KOPT-K1 (cell line): ENCODE measurements around the gene GTSE1.

Experiments used
- H3K27ac ChIP-seq: fragments of 200-600 bp; sonication (generic); 2 replicates; pipeline ENCODE4 v1.5.1; 2016; ENCODE audit warnings: antibody characterized with exemption, mild to moderate bottlenecking, low read depth, low read length; ENCODE audit not compliant: poor library complexity, severe bottlenecking
- H3K36me3 ChIP-seq: fragments of 200-600 bp; sonication (generic); 2 replicates; pipeline ENCODE4 v1.5.1; 2017; ENCODE audit warnings: antibody characterized with exemption, mild to moderate bottlenecking, low read length, moderate library complexity; ENCODE audit not compliant: insufficient read depth
- H3K9me3 ChIP-seq: fragments of 200-600 bp; sonication (generic); 2 replicates; pipeline ENCODE4 v1.5.1; 2017; ENCODE audit warnings: antibody characterized with exemption, low read length, mild to moderate bottlenecking; ENCODE audit not compliant: insufficient read depth, poor library complexity, severe bottlenecking

Gene GTSE1

DNA sequence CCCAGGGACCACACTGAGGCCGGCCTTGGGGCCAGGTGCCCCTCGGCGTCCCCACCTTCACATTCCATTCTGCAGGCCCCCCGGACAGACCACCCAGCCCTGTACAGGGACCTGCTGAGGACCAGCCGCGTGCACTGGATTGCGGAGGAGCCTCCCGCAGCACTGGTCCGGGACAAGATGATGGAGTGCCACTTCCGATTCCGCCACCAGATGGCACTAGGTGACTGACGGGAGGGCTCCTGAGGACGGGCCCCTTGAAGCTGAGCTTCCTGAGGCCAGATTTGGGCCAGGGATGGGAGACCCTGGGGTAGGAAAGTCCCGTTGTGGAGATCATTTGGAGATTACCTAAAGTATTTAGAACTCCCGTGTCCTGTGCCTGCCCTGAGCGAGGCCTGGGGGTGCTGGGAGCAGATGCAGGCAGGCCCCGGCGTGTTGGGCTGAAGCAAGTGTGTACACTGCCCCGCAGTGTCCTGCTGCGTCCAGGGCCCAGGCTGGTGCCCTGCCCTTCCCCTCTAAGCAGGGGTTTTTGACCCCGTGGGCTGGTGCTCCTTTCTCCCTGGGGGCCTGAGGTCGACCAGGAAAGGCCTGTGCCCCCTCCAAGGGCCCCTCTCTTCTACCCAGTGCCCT lies 58.8 kb downstream of the GTSE1 start:
- H3K9me3 ChIP-seq: no peaks in the 10 kb centered on the region
- no peak overlapping the region for H3K27ac ChIP-seq
- H3K36me3 ChIP-seq: peaks cover 86% of the 10 kb centered on the region

DNA sequence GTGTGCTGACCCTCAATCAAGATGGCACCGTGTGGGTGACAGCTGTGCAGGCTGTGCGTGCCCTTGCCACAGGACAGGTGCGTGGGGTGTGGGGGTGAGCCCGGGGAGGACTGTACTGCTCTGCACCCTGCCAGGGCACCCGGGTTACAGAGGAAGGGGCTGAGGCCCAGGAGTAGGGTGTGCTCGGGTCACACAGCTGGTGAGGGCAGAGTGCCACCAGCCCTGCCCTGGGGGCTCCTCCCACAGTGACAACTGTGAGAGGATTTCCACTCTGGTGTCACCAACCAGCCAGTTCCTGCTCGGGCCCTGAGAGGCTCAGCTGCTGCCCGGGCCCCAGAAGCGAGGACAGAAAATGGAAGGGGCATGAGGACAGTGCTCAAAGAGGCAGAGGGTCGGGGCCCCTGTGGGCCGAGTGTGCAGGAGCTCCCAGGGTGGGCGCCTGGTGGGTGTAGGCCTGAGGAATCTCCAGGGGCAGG lies 59.4 kb downstream of the GTSE1 start:
- Histone ChIP-seq H3K36me3 (peaks cover 81% of the 10 kb centered on the region), H3K27ac (no peak overlapping the region), H3K9me3 (no peaks in the 10 kb centered on the region)

DNA sequence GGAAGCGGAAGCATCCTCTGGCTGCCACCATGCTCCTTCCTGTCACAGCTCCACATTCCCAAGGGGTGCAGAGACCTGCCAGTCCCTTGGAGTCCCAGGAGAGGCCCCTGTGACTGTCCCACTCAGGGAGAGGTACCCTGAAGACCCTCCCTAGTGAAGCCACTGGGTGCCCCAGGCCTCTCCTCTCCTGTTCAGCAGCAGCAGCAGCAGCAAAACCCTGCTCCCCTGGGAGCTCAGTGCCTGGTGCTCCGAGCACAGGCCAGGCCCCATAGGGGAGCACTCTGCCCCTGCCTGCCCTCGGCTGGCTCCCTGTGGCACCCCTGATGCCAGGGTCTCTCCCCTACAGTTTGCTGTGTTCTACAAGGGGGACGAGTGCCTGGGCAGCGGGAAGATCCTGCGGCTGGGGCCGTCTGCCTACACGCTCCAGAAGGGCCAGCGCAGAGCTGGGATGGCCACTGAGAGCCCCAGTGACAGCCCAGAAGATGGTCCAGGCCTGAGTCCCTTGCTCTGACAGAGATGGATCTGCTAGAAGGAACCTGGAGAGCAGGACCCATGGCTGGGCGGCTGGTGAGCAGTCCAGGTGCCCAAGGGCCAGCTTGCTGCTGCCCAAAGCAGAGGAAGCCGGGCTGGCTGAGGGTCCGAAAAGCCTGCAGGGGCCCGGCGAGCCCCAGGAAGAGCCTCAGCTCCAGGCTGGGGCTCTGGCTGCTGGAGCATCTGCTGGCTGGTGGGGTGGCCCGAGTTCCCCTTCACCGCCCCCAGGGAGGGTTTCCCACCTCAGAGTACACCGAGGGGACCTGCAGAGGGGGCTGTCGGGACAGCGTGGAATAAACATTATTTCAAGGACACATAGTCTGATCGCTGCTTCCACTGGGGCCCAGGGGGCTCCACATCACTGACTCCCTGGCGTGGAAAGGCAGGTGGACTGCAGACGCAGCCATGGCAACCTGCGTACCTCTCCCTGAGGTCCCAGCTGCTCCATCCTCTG lies 60.1 kb downstream of the GTSE1 start:
- Histone ChIP-seq H3K27ac (no peak overlapping the region), H3K36me3 (peaks cover 73% of the 10 kb centered on the region), H3K9me3 (no peaks in the 10 kb centered on the region)

DNA sequence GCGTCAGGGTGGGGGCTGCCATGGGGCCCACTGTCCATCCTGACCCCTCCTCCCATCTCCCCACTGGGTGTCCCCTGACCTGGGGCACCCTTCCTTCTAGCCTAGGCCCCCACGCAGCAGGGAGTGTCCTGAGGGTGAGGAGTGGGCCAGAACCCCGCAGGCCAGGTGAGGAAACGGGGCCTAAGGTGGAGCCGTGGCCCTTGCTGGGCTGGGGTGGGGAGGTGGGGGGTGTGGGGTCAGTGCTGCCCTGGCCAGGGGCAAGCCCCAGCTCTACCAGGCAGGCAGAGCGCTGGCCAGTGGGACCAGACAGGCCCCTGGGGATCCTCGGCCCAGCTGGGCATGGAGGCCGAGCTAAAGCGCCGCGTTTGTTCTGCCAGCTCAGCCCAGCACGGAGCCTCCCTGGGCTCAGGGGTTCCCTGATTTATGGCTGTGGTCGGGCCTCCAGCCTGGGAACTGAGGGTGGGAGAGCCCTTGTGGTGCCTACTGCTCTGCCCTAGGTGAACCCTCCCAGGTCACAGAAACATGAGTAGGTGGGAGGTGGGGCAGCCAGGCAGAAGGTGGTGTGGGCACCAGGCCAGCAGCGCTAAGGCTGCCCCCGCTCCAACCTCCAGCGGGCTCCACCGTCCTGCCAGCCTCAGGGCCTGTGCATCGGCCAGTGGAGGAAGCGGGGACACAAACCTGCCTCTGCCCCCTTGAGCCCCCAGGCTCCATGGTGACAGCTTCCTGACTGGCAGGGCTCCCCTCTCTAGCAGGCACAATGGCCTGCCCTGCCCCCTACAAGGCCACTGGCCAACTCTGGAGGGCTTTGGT lies 61.2 kb downstream of the GTSE1 start:
- H3K36me3 ChIP-seq: peaks cover 62% of the 10 kb centered on the region
- no peaks in the 10 kb centered on the region for H3K9me3 ChIP-seq
- H3K27ac ChIP-seq: no peak overlapping the region

DNA sequence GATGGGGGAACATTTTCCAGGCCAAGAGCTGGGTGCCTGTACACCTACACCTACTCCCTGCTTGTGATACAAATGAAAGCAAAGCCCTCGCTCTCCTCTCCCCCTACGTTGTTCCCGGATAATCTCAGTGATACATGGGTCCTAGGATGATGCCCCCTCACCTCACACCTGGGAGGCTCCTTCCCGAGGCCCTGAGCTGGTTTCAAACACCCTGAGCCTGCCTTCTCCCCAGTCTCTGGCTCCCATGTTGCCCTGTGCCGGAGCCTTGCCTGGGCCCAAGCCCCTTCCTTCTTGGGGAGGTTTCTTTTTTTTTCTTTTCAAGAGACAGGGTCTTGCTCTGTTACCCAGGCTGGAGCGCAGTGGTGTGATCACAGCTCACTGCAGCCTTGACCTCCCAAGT lies 62.1 kb downstream of the GTSE1 start:
- Histone ChIP-seq H3K36me3 (peaks cover 53% of the 10 kb centered on the region), H3K27ac (no peak overlapping the region), H3K9me3 (no peaks in the 10 kb centered on the region)

DNA sequence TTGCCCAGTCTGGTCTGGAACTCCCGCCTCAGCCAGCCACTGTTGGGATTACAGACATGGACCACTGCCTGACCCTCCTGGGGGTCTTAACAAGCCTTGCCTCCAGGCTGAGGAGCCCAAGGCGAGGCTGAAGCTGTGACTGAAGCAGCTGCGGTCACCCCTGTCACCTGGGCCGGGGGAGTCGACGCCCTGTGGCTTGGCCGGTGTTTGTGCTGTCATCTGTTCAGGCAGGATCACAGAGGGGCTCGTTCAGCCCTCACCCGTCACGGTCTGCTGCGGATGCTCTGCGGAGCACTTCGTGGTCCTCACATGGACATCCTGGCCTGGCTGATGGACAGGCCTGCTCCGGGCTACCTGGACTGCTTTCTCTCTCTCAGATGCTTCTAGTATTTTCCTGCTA lies 62.7 kb downstream of the GTSE1 start:
- Histone ChIP-seq H3K9me3 (no peaks in the 10 kb centered on the region), H3K36me3 (peaks cover 47% of the 10 kb centered on the region), H3K27ac (no peak overlapping the region)

DNA sequence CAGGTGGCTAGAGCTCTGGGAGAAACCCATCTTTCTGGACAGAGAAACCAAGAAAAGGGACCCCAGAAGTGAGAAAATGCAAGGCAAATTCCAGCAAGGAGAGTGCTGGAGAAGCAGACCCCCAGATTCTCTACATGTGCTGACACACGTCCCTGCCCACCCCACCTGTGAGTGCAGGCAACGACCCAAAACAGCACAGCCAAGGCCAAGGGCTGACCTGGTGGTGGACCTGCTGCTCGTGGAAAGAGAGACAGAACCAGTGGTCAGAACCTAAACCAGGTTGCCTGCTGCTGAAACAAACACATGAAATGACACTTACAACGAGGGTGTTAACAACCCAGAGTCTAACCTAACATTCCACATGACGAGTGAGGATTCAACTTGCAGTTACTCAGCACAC lies 63.4 kb downstream of the GTSE1 start:
- Histone ChIP-seq H3K36me3 (peaks cover 40% of the 10 kb centered on the region), H3K27ac (no peak overlapping the region), H3K9me3 (no peaks in the 10 kb centered on the region)

DNA sequence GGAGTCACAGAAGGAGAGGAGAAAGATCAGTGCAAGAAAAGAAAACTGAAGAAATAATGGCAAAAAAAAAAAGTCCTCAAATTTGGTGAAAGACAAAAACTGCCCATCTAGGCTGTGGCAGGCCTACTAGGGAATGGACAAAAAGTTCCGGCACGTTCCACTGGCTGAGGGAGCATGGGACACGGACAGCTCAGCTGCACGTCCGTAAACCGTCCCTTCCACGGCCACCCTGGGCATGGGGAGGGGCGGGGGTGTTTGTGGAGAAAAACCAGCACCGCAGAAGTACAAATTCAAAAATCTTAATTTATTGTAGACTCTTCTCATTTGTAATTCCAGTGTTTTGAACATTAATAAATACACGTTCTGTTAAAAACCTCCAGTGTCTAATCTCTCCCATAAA lies 64.2 kb downstream of the GTSE1 start:
- Histone ChIP-seq H3K36me3 (peaks cover 32% of the 10 kb centered on the region), H3K9me3 (no peaks in the 10 kb centered on the region), H3K27ac (no peak overlapping the region)

DNA sequence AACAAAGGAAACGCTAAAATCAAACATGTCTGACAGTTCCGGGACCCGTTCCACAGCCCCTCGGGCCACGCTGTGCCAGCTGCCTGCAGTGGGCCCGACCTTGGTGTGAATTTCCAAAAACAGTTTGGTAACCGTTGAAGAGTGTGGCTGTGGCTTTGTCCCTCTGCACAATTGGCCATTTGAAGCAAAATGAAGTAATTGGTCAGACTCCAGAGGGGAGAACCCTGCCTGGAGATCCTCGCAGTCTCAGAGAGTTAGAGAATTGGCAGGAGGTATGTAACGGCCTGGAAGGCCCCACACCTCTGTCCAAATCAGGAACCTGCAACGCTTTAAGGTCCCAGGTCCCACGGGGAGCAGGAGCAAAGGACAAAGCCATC lies 65.1 kb downstream of the GTSE1 start:
- Histone ChIP-seq H3K27ac (no peak overlapping the region), H3K36me3 (peaks cover 23% of the 10 kb centered on the region; the same call in 1 of the 2 replicates), H3K9me3 (no peaks in the 10 kb centered on the region)

DNA sequence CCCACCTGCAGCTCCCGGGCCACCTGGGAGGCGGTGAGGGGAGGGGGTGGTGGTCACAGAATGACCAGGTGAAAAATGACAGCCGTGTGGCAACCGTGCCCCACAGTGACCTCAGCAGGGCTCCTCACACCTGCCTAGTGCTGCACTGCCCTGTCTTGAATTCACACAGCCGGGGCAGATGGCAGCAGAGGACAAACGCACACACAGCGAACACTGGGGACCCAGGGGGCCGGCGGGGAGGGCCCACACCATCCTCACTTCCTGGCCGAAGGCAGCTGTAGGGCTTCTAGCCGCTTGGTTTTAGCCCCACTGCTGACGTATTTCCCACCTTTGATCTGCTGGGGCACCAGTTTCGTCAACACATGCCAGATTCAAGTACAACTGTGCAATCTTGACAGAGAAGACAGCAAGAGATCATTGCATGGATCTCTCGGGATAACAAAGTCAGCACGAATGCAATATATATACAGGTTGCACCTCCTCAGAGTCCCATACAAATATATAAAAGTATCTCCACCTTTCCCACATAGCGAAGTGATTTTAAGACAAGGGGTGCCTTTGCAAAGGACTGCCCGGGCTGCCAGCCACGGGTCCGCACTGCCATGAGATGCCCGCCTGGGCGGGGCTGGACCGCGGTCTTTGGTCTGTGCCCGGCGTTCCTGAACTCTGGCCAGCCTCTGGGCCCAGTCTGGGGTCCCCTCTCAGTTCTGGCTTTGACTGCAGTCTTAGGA lies 65.7 kb downstream of the GTSE1 start:
- no peak overlapping the region for H3K27ac ChIP-seq
- peaks cover 17% of the 10 kb centered on the region; the same call in 1 of the 2 replicates for H3K36me3 ChIP-seq
- H3K9me3 ChIP-seq: no peaks in the 10 kb centered on the region

DNA sequence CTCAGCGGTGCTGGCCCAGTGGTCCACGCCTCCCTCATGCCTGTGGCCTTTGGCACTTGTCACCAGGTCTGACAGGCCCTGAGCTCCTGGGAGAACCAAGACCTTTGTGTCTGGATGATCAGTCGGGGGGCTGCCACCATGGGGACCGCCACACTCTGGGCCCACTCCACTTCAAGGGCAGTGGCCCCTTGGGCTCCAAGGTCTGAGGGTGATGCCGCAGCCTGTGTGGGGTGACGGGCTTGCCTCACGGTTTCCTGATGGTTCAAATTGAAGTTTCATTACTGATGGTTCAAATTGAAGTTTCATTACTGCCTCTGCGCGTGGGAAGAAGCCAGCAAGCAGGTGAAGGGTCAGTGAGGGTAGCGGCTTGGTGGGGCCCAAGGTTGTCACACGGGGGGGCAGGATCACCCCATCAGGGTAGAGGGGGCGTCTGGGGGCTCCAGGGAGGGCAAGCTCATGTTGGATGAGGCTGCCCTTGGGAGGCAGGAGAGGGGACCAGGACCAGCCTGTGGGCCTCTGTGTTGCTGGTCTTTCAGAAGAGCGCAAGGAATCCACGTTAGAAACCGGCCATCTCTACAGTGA lies 66.4 kb downstream of the GTSE1 start:
- no peaks in the 10 kb centered on the region for H3K9me3 ChIP-seq
- peaks cover 13% of the 10 kb centered on the region; the same call in 1 of the 2 replicates for H3K36me3 ChIP-seq
- H3K27ac ChIP-seq: no peak overlapping the region

DNA sequence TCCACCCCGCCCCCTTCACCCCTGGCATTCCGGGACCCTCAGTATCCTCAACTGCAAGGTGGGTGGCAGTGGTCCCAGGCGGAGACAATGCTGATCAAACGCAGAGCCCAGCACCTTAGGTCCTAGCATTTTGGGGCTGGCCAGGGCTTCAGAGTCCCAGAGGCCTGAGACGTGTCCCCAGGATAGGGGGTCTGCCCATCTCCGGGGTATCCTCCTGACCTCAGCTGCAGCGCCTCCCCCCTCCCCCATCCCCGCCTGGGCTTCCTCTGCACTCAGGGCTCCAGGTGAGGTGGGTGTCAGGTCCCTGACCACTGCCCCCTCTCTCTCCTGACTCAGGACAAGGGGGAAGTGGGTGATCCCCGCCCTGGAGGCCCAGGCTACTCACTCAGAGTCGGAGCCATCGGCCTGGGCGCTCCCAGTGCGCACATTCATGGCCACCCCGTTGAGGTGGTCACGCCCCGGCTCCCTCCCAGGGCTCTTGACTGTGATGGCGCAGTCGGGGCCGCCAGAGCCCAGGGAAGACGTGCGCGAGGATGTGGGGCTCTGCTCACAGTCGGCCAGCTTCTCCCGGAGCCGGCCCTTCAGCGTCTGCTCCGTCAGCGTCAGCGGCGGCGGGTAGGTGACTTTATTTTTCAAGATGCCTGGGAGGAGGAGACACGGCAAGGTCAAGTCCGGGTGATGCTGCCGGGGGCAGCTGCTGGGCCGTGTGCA lies 67.1 kb downstream of the GTSE1 start:
- H3K9me3 ChIP-seq: no peaks in the 10 kb centered on the region
- H3K36me3 ChIP-seq: peaks cover 6% of the 10 kb centered on the region; the same call in 1 of the 2 replicates
- H3K27ac ChIP-seq: no peak overlapping the region

DNA sequence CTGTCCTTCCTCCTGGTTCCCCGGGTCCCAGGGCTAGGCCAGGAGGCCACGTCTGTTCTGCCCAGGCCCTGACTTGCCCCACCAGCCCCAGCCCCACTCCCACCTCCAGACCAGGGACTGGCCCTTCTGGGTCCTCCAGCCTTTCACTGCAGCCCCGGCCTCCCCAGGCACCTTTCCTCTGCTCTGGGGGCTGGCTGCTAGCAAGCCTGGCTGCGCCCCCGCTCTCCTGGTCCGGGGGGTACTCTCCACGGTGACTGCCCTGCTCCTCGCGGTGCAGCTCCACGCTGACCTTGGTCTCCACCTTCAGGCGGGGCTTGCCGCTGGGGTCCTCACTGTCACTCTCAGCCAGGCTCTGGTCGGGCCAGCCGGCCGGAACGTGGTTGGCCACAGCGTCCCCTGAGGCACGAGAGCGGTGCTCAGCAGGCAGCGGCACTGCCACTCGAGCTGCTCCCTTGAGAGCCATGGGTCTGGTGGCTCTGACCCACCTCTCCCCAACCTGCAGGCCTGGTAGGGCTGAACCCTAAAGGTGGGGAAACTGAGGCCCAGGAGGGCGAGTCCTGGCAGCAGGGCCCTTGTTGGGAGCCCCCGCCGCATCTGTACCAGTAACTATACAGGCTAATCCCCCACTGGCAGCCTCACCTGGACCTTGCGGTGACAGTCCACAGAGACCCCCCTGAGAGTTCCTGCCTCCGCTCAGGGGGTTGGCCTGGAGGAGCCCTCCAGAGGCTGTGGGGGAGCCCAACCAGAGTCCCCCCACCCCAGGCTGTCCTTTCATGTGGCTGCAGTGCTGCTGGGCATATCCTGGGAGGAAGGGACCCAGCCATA lies 67.9 kb downstream of the GTSE1 start:
- Histone ChIP-seq H3K36me3 (no peaks in the 10 kb centered on the region; the same call in 1 of the 2 replicates), H3K9me3 (no peaks in the 10 kb centered on the region)

More for the DNA sequence above, 67.9 kb downstream of the GTSE1 start:
- no peak overlapping the region for H3K27ac ChIP-seq
